NCI-H1092 treated with DMSO at 0.1 percent for 48 hours (cell line): Measurements from ENCODE around the gene ZMIZ1.
"Not testable (repeated sequence)": the region's sequence is repeated elsewhere in the genome, so short reads cannot be mapped to it uniquely, and the experiment has no call there.

Source experiments
- DNase-seq: peaks from one replicate; lab custom pipeline; 2025; lab: John Stamatoyannopoulos, UW

ZMIZ1 gene

DNA sequence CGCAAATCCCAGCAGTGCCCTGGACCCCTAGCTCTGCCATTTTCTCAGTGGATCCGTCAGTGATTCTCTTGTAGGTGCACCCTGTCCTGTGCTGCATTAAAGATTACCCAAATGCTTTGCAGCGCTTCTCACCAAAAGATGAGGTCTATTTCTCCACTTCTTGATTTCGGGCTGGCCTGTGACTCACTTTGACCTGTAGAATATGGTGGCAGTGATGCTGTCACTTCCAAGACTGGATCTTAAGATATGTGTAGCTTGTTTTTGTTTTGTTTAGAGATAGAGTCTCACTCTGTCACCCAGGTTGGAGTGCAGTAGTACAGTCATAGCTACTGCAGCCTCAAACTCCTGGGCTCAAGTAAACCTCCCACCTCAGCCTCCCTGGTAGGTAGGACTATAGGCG is 37.0 kb upstream of the ZMIZ1 start:
- no peak for DNase-seq

DNA sequence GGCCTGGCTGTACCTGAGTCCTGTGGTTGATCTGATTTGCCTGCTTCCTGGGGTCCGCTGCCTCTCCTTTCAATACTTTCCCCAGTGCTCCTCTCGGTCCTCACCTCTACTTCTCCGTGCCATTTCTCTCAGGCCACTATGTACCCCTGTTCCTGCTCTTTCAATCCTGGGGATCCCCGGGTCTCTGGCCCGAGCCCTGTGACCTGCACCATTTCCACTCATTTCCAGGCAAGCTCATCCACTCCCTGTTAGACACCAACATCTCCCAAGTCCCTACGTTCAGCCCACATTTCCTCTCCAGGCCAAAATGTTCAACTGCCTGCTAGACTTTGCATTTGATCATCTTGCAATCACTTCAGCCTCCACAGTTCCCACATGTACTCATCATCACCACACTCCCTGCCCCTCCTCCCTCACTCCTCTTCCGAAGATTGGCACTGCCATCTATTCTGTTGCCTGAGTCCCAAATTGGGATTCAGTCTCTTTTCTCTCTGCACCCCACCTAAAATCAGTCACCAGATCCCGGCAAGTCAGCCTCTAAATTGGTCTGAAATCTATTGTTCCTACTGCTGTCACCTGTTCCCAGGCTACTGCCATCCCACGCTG is 34.4 kb upstream of the ZMIZ1 start:
- DNase-seq: no peak

DNA sequence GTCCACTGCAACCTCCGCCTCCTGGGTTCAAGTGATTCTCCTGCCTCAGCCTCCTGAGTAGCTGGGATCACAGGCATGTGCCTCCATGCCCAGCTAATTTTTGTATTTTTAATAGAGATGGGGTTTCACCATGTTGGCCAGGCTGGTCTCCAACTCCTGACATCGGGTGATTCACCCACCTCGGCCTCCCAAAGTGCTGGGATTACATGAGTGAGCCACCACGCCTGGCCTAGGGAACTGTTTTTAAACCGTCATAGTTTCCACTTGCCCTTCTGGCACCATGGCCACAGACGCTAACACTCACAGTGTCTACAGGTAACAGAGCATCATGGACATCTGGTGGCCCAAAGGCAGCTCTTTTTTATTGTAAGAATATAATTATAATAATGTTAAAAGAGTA is 32.4 kb upstream of the ZMIZ1 start:
- not testable (repeated sequence) for DNase-seq

DNA sequence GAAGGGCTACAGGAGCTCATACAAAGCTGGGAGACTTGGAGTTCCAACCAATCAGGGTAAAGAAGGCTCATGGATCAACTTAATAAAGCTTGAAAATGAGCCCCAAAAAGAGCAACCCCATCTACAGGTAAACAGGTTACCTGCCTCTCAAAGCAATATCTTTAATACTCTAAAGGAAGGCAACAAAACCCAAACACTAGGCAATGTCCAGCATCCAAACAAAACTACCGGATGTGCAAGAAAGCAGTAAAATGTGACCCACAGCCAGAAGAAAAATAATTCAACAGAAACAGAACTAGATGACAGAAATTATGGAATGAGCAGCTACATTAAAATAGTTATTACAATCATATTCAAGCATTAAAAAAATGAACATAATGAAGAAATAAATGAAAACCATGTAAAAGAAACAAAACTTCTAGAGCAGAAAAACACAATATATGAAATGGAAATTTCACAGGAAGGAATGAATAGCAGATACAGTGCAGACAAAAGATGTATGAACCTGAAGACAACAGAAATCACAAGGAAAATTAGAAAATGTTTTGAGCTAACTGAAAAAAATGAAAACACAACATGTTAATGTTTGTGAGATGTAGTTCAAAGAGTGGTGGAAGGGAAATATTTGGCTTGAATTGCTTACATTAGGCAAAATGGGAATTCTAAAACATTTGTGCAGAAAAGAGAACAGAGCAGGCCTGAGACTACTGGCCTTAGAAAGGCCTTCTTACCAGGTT is 30.5 kb upstream of the ZMIZ1 start:
- no peak for DNase-seq

DNA sequence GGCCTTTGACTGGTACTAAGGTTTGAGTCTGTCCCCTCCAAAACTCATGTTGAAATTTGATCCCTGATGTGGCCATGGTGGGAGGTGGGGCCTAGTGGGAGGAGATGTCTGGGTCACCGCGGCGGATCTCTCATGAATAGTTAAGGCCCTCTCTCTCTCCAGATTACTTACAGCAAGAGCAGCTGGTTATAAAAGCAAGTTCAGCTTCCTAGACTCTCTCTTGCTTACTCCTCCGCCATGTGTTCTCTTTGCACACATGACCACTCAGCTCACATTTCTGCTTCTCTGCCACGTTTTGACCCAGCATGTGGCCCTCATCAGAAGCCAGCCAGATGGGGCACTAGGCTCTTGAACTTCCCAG is 29.9 kb upstream of the ZMIZ1 start:
- peak; percentile 18 for DNase-seq

DNA sequence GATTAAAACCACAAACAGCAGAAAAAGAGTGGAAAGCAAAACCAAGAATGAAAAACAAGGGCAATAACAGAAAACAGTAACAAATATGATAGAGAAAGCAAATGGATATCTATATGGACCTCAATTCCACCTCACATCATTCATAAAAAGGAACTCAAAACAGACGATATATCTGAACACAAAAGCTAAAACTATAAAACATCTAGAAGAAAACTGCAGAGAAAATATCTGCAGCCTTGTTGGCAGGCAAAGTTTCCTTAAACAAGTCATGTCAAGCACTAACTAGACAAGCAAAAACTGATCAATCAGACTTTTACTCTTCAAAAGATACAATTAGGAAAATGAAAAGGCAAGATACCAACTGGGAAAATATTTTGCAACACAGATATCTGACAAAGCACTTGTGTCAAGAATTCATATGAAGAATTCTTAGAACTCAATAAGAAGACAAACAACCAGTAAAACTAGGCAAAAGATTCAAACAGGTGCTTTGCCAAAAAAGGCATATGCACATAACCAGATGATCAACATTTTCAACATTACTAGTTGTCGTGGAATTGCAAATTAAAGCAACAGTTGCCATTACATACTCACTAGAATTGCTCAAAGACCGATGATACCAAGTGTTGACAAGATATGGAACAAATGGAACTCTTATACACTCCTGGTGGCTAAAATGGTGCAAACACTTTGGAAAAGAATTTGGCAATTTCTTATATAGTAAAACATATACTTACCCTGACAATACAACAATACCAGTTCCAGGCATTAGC is 25.9 kb upstream of the ZMIZ1 start:
- no peak for DNase-seq

DNA sequence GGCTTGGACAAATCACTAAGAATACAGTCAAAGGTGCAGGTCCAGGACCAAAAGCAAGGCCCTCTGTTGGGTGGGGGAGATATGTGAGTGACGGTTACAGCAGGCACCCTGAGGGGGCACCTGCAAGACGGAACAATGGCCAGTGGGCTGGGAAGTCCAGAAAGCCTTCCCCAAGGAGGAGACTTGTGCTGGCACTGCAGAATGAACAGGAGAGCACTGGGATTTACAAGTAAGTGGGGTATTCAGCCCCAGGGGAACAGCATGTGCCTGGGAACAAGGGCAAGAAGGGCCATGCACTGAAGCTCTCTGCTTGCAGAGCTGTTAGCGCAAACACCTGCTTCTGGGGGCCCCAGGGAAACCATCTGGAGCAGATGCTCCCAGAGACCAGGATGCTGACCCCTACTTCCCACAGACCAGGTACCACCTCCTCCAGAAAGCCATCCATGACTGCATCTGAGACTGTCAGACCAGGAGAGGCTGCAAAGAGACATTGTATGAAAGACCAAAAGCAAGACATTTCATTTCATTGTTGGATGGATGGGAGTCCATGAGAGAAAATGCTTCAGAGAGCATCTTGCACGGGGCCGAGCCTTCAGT is 24.6 kb upstream of the ZMIZ1 start:
- DNase-seq: no peak

DNA sequence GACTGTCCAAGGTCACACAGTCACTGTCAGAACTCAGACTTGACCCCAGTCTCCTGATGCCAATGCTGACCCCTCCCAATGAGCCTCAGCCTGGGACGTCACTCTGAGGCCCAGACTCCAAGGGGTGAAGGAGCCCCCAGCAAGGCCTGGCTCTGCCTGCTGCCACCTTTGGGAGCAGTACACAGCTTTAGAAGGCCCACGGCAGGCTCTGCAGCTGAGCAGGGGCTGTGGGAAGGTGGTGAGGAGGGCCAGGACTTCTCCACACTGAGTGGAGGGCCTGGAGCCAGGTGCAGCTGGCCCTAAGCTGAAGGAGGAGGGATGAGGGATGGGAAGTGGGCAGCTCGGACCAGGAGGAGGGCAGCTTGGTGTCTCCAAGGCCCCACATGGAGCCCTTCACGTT is 23.9 kb upstream of the ZMIZ1 start:
- DNase-seq: no peak

DNA sequence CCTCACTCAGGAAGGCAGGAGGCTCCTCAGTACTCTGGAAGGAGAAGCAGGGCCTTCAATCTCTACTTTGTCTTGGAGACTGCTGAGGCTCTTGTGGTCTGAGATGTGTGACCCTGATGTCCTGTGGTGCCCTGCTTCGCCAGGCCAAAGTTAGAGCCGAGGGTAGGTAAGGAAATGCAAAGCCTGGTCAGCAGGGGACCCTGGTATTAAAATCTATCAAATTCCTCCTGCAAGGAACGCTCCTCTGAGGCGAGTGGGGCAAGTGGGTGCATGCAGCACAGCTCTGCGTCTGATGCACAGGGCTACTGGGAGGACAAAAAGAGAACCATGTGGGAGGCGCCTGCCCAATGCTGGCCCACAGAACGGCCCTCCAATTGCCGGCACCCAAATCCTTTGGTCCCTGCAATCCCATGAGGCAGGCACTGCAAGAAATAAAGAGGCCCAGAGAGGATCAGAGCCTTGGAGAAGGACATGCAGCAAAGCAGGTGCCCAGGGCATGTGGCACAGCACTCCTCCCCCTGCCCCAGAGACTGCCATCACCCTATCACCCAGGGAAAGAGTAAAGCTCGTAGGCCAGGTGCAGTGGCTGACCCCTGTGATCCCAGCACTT is 23.1 kb upstream of the ZMIZ1 start:
- no peak for DNase-seq

DNA sequence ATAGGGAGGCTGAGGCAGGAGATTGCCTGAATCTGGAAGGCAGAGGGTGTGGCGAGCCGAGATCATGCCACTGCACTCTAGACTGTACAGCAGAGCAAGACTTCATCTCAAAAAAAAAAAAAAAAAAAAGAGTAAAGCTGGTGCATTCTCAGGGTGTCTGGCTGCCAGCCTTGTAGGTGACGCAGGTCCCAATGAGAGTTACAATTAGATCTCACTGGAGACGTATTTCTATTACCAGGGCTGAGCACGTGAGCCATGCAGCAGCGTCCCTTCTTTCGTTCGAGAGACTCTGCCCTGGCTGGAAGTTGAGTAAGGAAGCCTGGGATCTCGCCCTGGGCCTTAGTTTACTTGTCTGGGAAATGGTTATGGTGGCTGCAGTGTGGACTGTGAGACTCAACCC is 22.4 kb upstream of the ZMIZ1 start:
- DNase-seq: no peak

DNA sequence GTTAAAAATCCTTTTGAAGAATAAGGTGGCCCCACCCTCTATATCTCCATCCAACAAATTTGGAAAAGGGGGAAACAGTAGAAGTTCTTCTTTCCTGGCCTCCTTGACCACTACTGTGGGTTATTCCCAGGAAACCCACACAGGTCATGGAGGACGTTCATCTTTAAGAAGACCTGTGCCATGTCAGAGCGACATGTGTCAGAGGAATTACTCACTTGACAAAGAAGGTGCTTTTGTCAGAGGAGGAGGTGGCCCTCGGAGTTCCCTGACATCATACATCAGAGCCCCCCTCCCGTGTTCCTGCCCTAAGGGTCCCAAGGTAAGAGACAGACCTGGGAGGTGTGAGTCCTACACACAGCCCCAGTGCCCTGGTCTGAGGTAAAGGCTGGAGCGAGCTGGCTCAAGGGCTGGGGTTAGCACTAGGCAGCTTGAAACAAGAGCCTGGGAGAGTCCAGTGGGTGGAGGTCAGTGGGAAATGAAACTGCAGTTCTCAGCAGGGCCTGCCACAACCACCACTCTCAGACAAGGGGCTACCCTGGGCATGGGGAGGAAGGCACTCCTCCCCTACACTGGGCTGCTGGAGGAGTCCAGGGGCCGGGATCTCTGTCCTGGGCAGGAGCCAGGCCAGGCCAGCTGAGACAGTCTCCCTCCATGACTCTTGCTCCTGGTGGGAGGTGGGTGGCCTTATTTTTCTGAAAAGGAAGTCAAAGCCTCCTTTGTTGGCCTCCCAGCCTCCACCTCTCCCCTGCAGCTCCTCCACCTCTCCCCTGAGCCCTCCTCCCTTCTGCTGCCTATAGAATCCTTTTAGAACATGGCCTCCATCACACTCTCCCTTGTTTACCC is 21.8 kb upstream of the ZMIZ1 start:
- DNase-seq: no peak

DNA sequence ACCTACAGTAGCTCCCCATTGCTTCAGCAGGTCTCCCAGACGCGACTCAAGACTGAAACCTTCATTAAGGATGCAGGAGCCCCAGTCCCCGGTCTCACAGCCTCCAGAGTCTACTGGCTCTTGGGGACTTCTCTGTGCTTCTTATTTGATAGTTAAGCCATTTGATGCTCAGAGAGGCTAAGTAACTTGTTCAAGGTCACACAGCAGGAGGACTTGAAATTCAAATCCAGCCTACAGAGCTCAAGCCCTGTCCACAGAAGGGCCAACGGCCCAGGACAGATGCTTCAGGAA is 21.2 kb upstream of the ZMIZ1 start:
- DNase-seq: no peak

DNA sequence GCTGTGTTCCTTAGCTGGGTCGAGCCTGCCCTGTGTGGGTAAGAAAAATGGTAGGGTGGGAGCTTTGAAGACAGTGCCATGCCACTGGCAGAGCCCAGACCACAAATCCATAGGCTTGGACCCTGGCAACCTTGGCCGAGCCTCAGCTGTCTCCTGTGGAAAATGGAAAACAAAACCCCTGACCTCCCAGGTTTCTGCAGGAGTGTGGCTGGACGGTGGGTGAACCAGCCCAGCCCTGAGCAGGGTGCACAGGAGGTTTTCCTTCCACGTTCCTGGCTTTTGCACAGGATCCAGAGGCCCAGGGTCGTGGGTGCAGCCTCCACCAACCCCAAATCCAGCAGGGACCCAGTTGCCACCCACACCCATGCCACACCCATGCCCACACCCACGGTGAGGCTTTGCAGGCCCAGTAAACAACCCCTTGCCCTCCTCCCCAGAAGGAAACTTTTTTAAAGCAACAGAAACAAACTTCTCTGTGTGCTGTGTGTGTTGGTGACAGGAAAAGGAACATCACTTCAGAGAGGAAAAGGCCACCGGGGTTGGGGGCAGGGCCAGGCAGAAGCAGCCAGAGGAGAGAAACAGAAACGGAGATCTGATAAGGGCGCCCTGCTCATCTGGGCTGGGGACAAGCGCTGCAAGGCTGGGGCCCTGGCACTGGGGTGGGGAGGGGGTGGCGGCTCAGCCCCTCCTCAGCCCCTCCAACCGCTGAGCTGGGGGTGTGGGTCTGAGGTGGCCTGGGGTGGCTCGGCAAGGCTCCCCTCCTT is 20.7 kb upstream of the ZMIZ1 start:
- no peak for DNase-seq

DNA sequence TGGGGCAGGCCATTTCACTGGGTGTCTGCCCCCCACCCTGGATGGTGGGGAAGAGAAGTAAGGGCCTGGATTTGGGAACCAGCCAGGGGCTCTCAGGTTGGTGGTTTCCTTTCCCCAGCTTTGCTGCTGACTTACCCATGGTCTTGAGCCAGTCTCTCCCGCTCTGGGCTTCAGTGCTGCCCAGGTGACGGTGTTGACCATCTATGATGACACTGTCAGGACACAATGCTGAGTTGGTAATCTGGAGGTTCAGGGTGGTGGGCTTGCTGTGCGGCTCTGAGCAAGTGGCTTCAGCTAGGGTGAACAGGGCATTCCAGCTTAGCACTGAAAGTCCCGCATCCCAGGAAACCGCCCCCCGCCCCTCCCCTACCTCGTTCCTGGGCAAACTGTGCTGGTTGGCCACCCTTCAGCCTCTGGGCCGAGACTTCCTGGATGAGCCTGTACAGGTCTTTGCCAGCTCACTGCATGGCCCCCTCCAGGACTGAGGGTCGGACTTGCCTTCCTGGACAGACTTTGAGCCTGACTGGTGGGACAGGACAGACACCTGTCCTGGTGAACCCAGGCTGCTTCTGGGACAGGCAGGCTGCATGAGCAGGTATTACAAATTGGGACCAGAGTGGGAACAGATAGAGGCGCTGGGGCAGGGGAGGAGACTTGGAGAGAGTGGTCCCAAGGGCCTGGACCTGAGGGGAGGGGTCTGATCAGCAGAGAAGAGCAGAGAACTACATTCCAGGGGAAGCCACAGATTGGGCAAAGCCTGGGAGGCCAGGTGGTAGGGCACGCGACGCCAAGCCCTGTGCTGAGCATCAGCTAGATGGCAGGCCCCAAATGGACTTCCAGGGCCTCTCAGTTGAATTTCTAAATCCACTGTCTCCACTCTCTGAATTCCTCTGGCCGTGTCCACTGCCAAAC is 19.9 kb upstream of the ZMIZ1 start:
- no peak for DNase-seq

DNA sequence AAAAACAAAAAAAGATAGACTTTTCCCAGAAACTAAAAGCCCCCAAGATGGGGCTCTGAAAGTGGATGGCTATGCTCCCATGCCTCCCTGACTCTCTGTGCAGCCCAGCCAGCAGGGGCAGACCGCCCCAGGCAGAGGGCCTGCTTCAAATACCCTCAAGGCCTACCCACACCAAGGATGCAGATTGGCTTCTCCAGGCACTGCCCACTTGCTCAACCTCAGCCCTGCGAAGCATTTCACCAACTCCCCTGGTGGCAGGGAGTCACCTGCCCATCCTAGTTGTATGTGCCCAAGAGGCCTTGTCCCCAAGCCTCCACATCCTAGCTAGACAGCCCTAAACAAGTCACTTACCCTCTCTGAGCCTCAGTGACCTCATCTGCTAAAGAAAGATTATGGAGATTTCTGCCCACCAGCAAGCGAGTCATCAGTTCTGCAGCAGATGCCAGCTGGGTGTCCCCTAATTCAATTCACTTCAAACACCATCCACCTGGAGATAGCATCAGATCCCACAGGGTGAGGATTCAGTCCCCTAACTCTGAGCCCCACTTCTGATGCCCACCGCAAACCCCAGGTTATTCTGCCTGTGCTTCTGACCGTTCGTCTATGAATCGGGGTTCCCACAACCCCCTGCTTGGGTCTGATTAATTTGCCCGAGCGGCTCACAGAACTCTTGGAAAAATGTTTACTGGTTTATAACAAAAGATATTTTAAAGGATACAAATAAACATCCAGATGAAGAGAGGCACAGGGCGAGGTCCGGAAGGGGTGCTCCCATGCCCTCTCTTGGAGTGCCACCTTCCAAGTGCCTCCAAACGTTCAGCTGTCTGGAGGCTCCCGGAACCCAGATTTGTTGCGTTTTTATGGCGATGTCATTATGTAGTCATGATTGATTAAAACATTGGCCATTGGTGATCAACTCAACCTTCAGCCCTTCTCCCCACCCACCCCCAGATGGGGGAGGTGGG is 18.6 kb upstream of the ZMIZ1 start:
- no peak for DNase-seq

DNA sequence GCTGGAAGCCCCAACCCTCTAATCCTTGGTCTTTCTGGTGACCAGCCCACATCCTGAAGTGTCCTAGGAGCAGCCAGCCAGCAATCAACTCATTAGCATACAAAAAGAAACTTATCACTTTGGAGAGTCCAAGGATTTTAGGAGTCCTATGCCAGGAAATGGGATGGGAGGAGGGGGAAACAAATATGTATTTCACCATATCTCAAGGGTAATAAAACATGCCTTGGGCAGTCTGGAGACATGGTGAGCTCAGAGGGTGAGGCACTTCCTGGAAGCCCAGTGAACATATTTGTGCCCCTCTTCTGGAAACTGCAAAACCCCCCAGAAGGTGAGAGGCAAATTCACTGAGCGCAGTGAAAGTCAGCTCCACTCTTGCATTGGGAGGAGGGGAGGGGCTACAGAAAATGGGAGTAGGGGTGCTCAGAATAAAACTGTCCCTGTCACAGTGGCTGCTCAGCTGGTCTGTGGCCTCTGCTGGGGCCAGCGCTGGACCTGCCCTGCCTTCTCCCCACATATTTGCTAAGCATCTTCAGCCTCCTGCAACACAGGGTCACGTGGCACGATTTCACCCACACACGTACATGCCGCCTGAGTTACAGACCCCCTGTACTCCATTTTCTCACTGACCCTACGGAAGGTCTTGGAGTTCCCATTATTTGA is 17.7 kb upstream of the ZMIZ1 start:
- no peak for DNase-seq

DNA sequence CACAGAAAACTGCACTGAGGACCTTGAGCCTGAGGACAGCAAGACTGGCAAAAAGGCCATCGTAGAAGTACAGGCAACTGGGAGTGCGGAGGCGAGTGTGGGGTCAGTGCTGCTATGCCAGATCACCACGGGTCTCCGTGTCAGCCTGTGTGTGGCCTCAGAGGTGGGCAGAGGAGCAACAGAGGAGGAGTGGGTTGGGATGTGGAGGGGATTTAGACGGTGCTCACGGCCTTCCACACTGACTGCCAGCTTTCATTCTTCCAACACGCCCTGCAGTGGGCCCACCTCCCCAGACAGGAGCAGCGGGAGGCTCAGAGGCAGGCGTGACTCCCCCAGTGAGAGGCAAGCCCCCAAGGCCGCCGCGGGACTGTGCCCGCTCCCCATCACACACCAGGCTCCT is 17.0 kb upstream of the ZMIZ1 start:
- DNase-seq: no peak
